ENCODE measurements around the gene LPAR2.

LPAR2 gene

GRCh38 chr19:19624032-19624570, 3.9 kb downstream of the LPAR2 start:
- TF ChIP-seq SIN3A (IDR thresholded peaks at IDR 0.05; ENCODE audit: borderline replicate concordance, insufficient read depth, low read length), result no peak
- no peak for TF ChIP-seq TAF1 (IDR thresholded peaks at IDR 0.05; ENCODE audit: borderline replicate concordance, insufficient read depth, low read length)
- TF ChIP-seq REST (IDR thresholded peaks at IDR 0.05; ENCODE audit: insufficient read depth in 1 of 2, low read depth in 2 of 2, low read length in 2 of 2), result no peak
- no peak for TF ChIP-seq POLR2AphosphoS5 (IDR thresholded peaks at IDR 0.05; ENCODE audit: low read depth, low read length)
- TF ChIP-seq FOXP2 (optimal IDR thresholded peaks at IDR 0.05; ENCODE audit: borderline replicate concordance, extremely low read depth, extremely low read length, insufficient read depth), result no peak

DNA sequence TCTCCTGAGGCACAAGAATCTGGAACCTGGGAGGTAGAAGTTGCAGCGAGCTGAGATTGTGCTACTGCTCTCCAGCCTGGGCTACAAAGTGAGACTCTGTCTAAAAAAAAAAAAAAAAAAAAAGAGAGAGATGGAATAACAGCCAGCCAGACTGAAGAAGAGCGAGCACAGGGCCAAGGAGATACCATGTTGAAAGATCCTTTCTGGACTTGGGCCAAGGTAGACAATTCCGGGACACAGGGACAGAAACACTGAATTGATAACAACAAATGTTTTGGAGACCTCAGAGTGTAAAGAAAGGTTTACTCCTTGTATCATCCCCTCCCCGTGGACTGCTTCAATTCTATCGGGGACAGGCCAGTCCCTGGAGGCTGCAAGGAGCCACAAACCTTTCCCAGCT, 4.6 kb downstream of the LPAR2 start:
- TF ChIP-seq SIN3A (IDR thresholded peaks at IDR 0.05; ENCODE audit: borderline replicate concordance, insufficient read depth, low read length) (no peak), FOXP2 (optimal IDR thresholded peaks at IDR 0.05; ENCODE audit: borderline replicate concordance, extremely low read depth, extremely low read length, insufficient read depth) (no peak), POLR2AphosphoS5 (IDR thresholded peaks at IDR 0.05; ENCODE audit: low read depth, low read length) (no peak), REST (IDR thresholded peaks at IDR 0.05; ENCODE audit: insufficient read depth in 1 of 2, low read depth in 2 of 2, low read length in 2 of 2) (no peak), TAF1 (IDR thresholded peaks at IDR 0.05; ENCODE audit: borderline replicate concordance, insufficient read depth, low read length) (no peak)

DNA sequence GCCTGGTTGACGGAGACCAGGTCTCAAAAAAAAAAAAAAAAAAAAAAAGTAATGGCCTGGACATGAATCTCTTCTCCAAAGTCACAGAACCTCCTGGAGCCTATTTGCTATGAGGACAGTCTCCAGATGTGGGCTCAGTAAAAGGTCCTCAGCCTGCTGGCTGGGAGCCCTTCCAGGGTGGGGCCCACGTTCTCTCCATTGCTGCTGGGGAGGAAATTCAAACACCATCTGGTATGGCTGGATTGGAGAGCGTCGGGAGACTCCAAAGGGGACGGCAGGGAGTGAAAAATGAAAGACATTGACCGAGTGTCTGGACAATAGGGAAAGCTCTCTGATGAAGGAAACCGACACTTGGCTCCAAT, 8.2 kb downstream of the LPAR2 start:
- no peak for TF ChIP-seq REST (IDR thresholded peaks at IDR 0.05; ENCODE audit: insufficient read depth in 1 of 2, low read depth in 2 of 2, low read length in 2 of 2)
- TF ChIP-seq POLR2AphosphoS5 (IDR thresholded peaks at IDR 0.05; ENCODE audit: low read depth, low read length), result no peak
- TF ChIP-seq SIN3A (IDR thresholded peaks at IDR 0.05; ENCODE audit: borderline replicate concordance, insufficient read depth, low read length), result no peak
- TF ChIP-seq TAF1 (IDR thresholded peaks at IDR 0.05; ENCODE audit: borderline replicate concordance, insufficient read depth, low read length), result no peak
- no peak for TF ChIP-seq FOXP2 (optimal IDR thresholded peaks at IDR 0.05; ENCODE audit: borderline replicate concordance, extremely low read depth, extremely low read length, insufficient read depth)

- TF ChIP-seq FOXP2 (optimal IDR thresholded peaks at IDR 0.05; ENCODE audit: borderline replicate concordance, extremely low read depth, extremely low read length, insufficient read depth) (no peak), REST (IDR thresholded peaks at IDR 0.05; ENCODE audit: insufficient read depth in 1 of 2, low read depth in 2 of 2, low read length in 2 of 2) (no peak), POLR2AphosphoS5 (IDR thresholded peaks at IDR 0.05; ENCODE audit: low read depth, low read length) (no peak), TAF1 (IDR thresholded peaks at IDR 0.05; ENCODE audit: borderline replicate concordance, insufficient read depth, low read length) (no peak), SIN3A (IDR thresholded peaks at IDR 0.05; ENCODE audit: borderline replicate concordance, insufficient read depth, low read length) (no peak)
Observed at GRCh38 chr19:19619181-19619848, 8.7 kb downstream of the LPAR2 start.
